Kidney (tissue), 14 donors: ENCODE measurements around the gene ZNF528. TPM values are rescaled to one million over a fixed set of nuclear protein-coding genes. Genes with fewer than 3 reads are reported as not detected.

Source experiments
- DNase-seq, 5 donors: peaks; one replicate each; pipeline ENCODE4 v3.0.0-alpha.2; 2013 to 2020
- FAIRE-seq: peaks from 2 replicates; lab custom pipeline; 2012; peaks lifted over from hg19 to GRCh38; lab: Jason Lieb, UNC
- H3K27ac ChIP-seq, 2 donors: one replicate each; pipeline ENCODE4 v1.7.0; 2013; ENCODE audit warnings: low read depth in 2 of 2, low read length in 2 of 2, inconsistent platforms in 1 of 2
- H3K27me3 ChIP-seq: one replicate; pipeline ENCODE4 v1.7.1; 2013; ENCODE audit warnings: low read length, inconsistent platforms; ENCODE audit not compliant: control insufficient read depth, insufficient read depth
- H3K36me3 ChIP-seq, 3 donors: one replicate each; pipeline versions ENCODE4 v1.7.0 to v1.7.1; 2013; ENCODE audit warnings: low read length in 3 of 3, control low read depth in 1 of 3, inconsistent platforms in 1 of 3; ENCODE audit not compliant: insufficient read depth in 3 of 3, control insufficient read depth in 2 of 3
- H3K4me1 ChIP-seq, 3 donors: one replicate each; pipeline versions ENCODE4 v1.7.0 to v1.7.1; 2013; ENCODE audit warnings: low read length in 3 of 3, inconsistent platforms in 1 of 3, low read depth in 1 of 3; ENCODE audit not compliant: control insufficient read depth in 2 of 3, insufficient read depth in 2 of 3
- H3K4me3 ChIP-seq, 3 donors: one replicate each; pipeline versions ENCODE4 v1.7.0 to v1.8.1; 2013; ENCODE audit warnings: low read length in 3 of 3, control low read depth in 1 of 3, inconsistent platforms in 1 of 3
- H3K9ac ChIP-seq, 3 donors: one replicate each; pipeline versions ENCODE4 v1.7.0 to v1.7.1; 2013; ENCODE audit warnings: low read length in 3 of 3, control low read depth in 1 of 3, inconsistent platforms in 1 of 3
- H3K9me3 ChIP-seq, 3 donors: one replicate each; pipeline versions ENCODE4 v1.7.0 to v1.7.1; 2013; ENCODE audit warnings: low read length in 3 of 3, control low read depth in 1 of 3, inconsistent platforms in 1 of 3; ENCODE audit not compliant: control insufficient read depth in 2 of 3, insufficient read depth in 1 of 3
- CTCF ChIP-seq: IDR thresholded peaks from 3 replicates; pipeline ENCODE4 v1.5.1; 2012; ENCODE audit warnings: mild to moderate bottlenecking, moderate library complexity, borderline replicate concordance; ENCODE audit not compliant: insufficient read depth; ENCODE audit errors: extremely low read depth
- intact Hi-C: fragments of 100-400 bp; cut with DNase I; formaldehyde crosslinking; loops from one replicate; pipeline ENCODE4 v1.11.1; 2022
- polyA plus RNA-seq: library from polyadenylated mRNA; stranded (reverse); fragments of 350-450 nt; fragmentation: Illumina TruSeq; extraction: RNeasy Lipid Tissue Mini Kit (QIAGEN cat#74804); gene quantifications from one replicate; pipeline ENCODE4 v1.2.3, GENCODE V29; 2014; ENCODE audit warnings: low read depth, low replicate concordance; ENCODE audit not compliant: insufficient read depth
- total RNA-seq: library from RNA; stranded (reverse); fragmentation: NEBNext Ultra II Directional; extraction: Animal tissue kit (Norgen Biotek cat#: 25700); gene quantifications from one replicate; pipeline ENCODE4 v1.2.1, GENCODE V29; 2021
- donor health status: control.
- donor health status: control.
- donor health status: control.
- donor health status: control.
- donor health status: control.
- donor health status: DM: yes; HTN: yes; CAD: no.
- donor health status: Normal renal cell carcinoma (clear cell type).

The ZNF528 gene
- total and polyA plus RNA-seq, 2 donors from 2014 or later: 10.1 to 32.0 TPM

GRCh38 chr19:52453324-52454094 is 55.9 kb downstream of the ZNF528 start, which contains the start of gene ZNF578:
TSS of gene ZNF578 (plus strand) at chr19:52453553. CDS start at chr19:52501846, 48,293 bp downstream.
- intact Hi-C loops: no loop called here
- H3K36me3 ChIP-seq: peaks cover 4 to 20% (median 6%) of the 10 kb centered on the region in 3 donors
- peak within 1 kb of the TSS in 2 of 3 donors; percentile 7 to 85 for H3K9ac ChIP-seq
- H3K4me1 ChIP-seq: peaks cover 0 to 4% (median 0%) of the 10 kb centered on the region in 3 donors
- no peak within 1 kb of the TSS for H3K27ac ChIP-seq
- DNase-seq (peak; percentile 93 to 98 (median 94)), FAIRE-seq (no peak)
- H3K4me3 ChIP-seq: peak within 1 kb of the TSS; percentile 74 to 94 (median 92)
- H3K27me3 ChIP-seq: no peaks in the 10 kb centered on the region
- peaks cover 2 to 59% (median 13%) of the 10 kb centered on the region in 3 donors for H3K9me3 ChIP-seq
- no peak for TF ChIP-seq CTCF

- intact Hi-C loops: no loop called here
- no peak for FAIRE-seq
Measured at GRCh38 chr19:52464798-52465470, 67.3 kb downstream of the ZNF528 start.

More at GRCh38 chr19:52464798-52465470, 67.3 kb downstream of the ZNF528 start:
- Histone ChIP-seq H3K9me3 (peaks cover 2 to 83% (median 37%) of the 10 kb centered on the region in 3 donors), H3K36me3 (peaks cover 0 to 2% (median 0%) of the 10 kb centered on the region in 3 donors), H3K9ac (no peak overlapping the region), H3K4me1 (no peaks in the 10 kb centered on the region), H3K27me3 (no peaks in the 10 kb centered on the region), H3K4me3 (no peak overlapping the region), H3K27ac (no peak overlapping the region)
- no peak for DNase-seq
- no peak for TF ChIP-seq CTCF

Other genes with a start within 250 kb of the ZNF528 start
- 21.9 TPM for gene ZNF836, start 226.2 kb upstream of the ZNF528 start, total RNA-seq
- 7.1 TPM for gene ZNF836, start 226.2 kb upstream of the ZNF528 start, polyA plus RNA-seq
- gene PPP2R1A, start 207.8 kb upstream of the ZNF528 start, total RNA-seq: 314 TPM
- 346 TPM for gene PPP2R1A, start 207.8 kb upstream of the ZNF528 start, polyA plus RNA-seq
- gene ZNF766, start 128.3 kb upstream of the ZNF528 start, total RNA-seq: 22.8 TPM
- 8.4 TPM for gene ZNF766, start 128.3 kb upstream of the ZNF528 start, polyA plus RNA-seq
- 13.2 TPM for gene ZNF480, start 100.7 kb upstream of the ZNF528 start, total RNA-seq
- 10.4 TPM for gene ZNF480, start 100.7 kb upstream of the ZNF528 start, polyA plus RNA-seq
- 4.9 TPM for gene ZNF610, start 61.6 kb upstream of the ZNF528 start, total RNA-seq
- gene ZNF610, start 61.6 kb upstream of the ZNF528 start, polyA plus RNA-seq: 4.2 TPM
- 27.2 TPM for gene ZNF880, start 27.9 kb upstream of the ZNF528 start, total RNA-seq
- gene ZNF880, start 27.9 kb upstream of the ZNF528 start, polyA plus RNA-seq: 10.9 TPM
- not detected for gene ZNF534, start 31.3 kb downstream of the ZNF528 start, total RNA-seq
- gene ZNF534, start 31.3 kb downstream of the ZNF528 start, polyA plus RNA-seq: not detected
- 3.7 TPM for gene ZNF578, start 55.7 kb downstream of the ZNF528 start, total RNA-seq
- gene ZNF578, start 55.7 kb downstream of the ZNF528 start, polyA plus RNA-seq: 0.69 TPM
- 35.8 TPM for gene ZNF808, start 129.8 kb downstream of the ZNF528 start, total RNA-seq
- gene ZNF808, start 129.8 kb downstream of the ZNF528 start, polyA plus RNA-seq: 3.4 TPM
- gene ZNF701, start 172.4 kb downstream of the ZNF528 start, total RNA-seq: 25.1 TPM
- gene ZNF701, start 172.4 kb downstream of the ZNF528 start, polyA plus RNA-seq: 5.8 TPM
- 90.4 TPM for gene ZNF83, start 240.5 kb downstream of the ZNF528 start, total RNA-seq
- 51.8 TPM for gene ZNF83, start 240.5 kb downstream of the ZNF528 start, polyA plus RNA-seq